ENCODE results near the gene SH3D21.

SH3D21 gene

GRCh38 chr1:36306210-36306901, at the start of gene SH3D21:
SH3D21 (plus strand) TSS chr1:36306368; CDS start chr1:36306421, 53 bp downstream.
- DNase-seq = peak in 1 of 4 experiments; percentile 46

DNA sequence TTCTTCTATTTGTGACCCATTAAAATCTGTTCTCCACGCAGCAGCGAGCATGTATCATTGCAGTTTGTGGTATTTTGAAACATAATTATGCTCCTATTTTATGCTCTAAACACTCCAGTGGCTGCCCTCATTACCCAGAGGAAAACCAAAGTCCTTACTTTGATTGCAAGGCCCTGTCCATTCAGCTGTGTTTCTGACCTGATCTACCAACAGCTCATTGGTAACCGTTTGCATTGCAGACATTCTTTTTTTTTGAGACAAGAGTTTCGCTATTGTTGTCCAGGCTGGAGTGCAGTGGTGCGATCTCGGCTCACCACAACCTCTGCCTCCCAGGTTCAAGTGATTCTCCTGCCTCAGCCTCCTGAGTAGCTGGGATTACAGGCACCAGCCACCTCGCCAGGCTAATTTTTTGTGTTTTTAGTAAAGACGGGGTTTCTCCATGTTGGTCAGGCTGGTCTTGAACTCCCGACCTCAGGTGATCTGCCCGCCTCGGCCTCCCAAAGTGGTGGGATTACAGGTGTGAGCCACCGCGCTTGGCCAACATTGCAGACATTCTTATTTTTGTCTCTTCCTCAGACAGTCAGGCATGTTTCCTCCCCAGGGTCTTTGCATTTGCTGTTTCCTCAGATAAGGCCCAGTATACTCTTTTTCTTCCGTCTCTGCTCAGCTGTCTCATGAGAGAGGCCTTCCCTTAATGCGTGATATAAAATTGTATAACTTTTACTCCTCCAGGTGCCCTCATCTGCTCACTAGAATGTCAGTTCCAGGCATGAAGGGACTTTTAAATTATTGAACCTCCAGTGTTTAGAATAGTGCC, 49.4 kb upstream of the SH3D21 start:
- DNase-seq = no peak

GRCh38 chr1:36257375-36257767, 48.8 kb upstream of the SH3D21 start:
- DNase-seq = no peak

DNA sequence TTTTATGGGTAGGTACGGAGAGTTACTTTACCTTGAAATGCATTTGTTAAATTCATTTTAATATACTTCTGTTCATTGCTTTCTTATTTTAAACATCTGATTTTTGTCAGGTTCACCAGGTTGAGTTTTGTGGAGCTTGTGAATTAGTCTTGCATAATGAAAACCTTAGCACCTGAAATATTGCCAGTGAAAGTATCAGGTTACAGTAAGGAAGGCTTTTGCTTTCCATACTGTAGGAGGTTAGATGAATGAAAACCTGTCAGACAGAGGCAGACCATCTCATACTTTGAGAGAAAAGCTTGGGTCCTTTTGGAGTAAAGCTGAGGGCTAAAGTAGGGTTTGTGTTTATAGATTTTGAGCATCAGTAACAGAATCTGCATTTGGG, 47.2 kb upstream of the SH3D21 start:
- DNase-seq = no peak

DNA sequence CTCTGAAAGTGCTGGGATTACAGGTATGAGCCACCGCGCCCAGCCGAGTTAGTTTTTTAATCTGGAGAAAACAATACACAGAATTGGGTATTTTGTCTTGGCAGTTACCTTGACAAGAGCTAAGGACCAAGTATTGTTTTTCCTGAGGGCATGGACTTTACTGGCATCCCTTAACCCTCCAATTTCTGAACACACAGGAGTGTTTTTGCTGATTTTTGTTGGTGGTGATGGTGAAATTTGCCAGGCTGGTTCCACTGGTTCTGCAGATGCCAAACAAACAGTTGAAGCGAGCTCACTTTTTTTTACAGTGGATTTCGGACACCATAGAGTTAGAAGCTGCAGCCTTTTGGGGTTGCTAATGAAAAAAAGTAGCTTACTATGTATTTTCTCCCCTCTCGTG, 37.2 kb upstream of the SH3D21 start:
- DNase-seq = no peak

- no peak for DNase-seq
These were observed 36.7 kb upstream of the SH3D21 start for GRCh38 chr1:36269408-36269838.

DNA sequence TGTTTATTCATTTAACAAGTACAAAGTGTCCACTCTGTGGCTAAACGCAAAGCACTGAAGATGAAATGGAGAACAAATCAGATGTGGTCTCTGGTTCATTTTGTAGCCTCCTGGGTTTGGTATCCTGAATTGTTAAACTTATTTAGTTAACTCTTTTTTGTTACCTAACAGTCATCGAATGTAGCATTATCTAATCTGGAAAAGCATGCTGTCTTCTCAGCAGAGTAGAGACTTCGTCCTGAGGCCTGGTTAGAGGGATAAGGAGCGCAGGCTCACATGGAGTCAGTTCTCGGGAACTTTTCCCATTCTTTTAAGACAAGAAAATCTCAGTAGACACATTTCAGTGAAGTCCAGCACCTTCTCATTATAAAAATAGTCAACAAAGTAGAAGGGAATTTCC, 33.1 kb upstream of the SH3D21 start:
- DNase-seq = no peak

GRCh38 chr1:36274201-36274600, 32.0 kb upstream of the SH3D21 start:
- no peak for DNase-seq

DNA sequence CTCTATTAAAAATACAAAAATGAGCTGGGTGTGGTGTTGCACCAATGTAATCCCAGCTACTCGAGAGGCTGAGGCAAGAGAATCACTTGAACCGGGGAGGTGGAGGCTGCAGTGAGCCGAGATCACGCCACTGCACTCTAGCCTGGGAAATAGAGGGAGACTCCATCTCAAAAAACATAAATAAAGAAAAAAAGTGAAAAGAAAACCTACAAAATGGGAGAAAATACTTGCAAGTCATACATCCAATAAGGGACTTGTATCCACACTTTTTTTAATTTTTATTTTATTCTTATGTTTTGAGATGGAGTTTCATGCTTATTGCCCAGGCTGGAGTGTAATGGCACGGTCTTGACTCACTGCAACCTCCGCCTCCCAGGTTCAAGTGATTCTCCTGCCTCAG, 29.5 kb upstream of the SH3D21 start:
- no peak for DNase-seq

DNA sequence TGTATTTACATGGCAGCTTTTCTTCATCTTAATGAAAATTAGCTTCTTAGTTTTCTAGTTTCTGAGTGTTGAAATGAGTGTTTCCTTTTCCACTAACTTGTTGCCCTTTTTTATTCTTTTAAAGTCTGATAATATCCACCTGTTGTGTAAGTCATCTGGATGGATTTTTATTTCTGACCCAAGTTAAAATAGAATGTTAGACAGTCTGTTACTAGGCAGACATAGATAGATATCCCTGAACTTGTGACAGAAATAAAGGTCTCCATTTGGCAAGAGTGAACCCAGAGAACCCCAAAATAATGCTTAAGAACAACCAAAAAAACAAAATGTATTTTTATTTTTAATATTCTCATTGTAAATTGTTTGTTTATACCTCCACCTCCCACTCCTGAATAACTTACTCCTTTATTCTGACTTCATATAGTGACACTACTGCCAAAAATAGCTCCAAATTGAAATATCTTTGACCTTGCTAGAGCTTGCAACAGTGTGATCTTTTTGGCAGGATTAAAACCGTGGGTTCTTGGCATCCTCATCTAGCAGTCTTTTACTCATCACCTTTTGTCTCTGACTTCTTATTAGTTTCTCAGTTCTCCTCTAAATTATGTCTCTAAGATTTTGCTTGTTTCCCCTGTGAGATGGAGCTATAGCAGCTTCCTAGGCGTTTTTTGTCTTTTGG, 26.9 kb upstream of the SH3D21 start:
- DNase-seq = no peak

DNA sequence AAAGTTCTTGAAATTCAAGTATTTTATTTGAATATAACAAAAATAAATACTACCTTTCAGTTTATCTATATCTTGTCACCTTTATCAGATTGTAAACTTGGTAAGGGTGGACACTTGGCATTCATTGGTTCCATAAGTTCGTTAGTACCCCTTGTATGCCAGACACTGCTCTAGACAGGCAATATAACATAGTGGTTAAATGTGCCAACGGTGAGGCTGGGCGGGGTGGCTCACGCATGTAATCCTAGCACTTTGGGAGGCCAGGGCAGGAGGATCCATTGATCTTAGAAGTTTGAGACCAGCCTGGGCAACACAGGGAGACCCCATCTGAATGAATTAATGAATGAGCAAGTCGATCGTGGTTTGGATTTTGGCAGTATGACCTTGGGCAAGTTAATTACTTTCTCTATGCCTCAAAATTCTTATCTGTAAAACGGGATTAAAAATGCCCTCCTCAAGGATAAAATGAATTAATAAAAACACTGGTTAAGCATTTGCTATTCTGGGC, 26.3 kb upstream of the SH3D21 start:
- no peak for DNase-seq

DNA sequence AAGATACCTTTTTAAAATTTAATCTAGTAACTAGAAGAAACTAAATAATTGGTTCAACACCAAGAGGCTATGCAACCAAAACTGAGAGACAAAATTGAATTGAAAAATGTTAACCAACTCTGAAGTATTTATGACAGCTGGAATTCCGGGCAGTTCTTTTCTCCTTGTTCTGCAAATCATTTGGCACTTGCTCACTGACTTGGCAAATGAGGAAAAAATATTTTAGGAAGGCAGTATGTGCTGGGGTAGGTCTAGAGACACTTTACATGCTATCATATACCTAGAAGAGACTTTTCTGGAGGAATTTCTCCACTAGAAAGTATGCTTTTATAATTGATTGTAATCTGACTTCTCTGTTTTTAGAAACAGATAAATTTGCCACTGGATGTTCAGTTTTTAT, 22.1 kb upstream of the SH3D21 start:
- DNase-seq = no peak

DNA sequence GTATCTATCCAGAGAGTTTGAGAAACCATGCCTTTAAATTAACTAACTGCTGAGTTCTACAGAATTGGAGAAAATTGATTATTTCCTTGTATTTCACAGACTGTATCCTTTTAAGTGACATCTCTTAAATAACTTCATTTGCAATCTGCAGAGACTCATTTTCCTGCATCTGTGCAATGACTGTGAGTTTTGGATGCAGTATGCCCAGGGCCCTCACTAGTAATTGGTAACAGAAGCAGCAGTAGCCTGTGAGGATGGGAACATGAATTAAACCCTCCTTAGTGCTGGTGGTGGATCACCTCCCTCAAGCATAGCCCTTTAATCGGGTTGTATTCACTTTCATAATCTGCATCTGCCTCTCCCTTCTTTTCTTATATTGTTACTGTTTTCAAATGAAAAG, 21.7 kb upstream of the SH3D21 start:
- no peak for DNase-seq

DNA sequence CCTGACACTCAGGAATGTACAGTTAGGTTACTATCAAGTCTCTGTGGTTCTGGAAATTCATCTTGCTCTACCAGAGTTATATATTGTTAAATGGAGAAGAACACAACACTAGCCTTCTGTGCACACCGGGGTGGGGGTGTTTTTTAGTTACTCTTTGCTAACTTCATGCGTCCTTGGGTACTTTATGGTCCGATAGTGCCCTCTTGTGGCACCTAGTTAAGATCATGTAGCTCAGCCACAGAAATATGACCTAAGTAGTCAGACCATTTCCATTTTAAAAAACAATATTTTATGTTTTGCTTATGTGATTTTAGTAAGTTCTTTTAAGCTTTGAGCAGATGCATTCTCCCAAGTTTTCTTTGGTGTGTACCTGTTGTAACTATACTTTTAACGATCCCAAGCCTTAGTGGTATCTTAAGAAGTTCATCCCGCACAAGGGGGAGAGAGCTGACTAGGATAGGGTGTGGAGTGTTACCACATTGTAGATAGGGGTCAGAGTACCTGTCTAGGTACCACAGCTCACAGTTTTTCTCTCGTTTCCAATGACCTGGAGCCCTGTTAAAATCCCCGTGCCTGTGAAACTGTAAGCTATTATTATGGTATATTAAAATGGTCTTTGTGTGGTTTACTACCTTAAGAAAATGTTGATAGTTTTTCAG, 20.6 kb upstream of the SH3D21 start:
- peak in 2 of 4 experiments; percentile 14 to 21 for DNase-seq

GRCh38 chr1:36286802-36287201, 19.4 kb upstream of the SH3D21 start:
- DNase-seq = no peak

DNA sequence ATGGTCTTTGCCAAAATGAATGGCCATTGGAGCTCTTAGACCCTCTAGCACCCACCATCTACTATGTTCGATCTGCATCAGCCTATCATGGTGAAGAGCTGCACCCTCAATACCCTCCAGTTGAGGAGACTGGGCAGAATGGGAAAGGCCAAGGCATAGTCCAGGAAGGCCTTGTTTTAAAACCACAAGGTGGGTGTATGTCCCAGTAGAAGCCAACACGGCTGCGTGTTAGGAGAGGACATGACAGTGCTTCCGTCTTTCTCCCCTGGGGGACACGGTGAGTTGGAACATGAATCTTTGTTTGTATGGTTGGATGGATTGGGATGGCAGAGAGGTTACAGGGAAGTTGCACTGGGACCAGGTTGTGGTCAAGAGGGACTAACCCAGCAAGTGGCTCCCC, 18.6 kb upstream of the SH3D21 start:
- DNase-seq = no peak

- DNase-seq = no peak
These were observed 10.8 kb upstream of the SH3D21 start for GRCh38 chr1:36295390-36295789.

DNA sequence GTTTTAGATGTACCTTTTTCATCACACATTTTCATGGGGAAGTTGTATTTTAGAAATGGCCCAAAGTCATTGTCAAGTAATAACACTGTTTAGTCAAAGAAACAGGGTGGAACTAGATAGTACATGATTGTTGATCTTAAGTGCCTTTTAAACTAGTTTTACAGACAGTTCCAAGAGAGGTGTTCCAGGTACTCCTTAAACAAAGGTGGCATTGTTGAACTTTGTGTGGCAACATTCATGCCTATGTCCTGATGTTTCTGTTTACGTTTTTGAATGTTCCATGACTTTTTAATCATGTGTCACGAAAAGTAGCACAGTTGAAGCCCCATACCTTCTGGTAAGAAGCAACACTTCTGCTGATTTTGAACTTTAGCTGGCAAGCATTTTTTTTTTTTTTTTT, 9.1 kb upstream of the SH3D21 start:
- no peak for DNase-seq

- DNase-seq = no peak
These were observed 7.5 kb upstream of the SH3D21 start for GRCh38 chr1:36298640-36299039.

GRCh38 chr1:36300526-36300925, 5.6 kb upstream of the SH3D21 start:
- DNase-seq = no peak

DNA sequence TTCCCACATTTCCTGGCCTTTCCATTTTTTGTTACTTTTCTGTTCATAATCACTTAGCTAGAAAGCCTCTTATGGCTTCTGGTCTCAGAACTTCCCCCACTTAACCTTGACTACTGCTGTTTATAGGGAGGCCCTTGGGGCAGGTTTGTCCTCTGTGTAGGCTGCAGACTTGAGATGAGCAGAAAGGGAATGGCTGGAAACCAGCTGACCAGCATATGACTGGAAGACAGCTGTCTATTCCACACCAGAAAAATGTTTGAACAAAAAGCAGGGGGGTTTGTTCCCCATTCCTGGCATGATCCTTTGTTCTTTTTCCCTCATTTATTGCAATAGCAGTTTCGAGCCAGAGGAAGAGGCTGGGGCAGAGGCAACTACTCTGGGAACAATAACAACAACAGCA, 4.9 kb upstream of the SH3D21 start:
- DNase-seq = no peak

GRCh38 chr1:36303244-36303643, 2.9 kb upstream of the SH3D21 start:
- DNase-seq = no peak
